WTC11 (cell line): ENCODE results near the gene TANGO6. TPM values are rescaled to one million over a fixed set of nuclear protein-coding genes. Genes with fewer than 3 reads are reported as not detected.

Experiments
- ATAC-seq: fragments of 200-7000 bp; cut with Tn5 transposase; 2 replicates; pipeline ENCODE4 v1.10.0; 2021; ENCODE audit warnings: mild to moderate bottlenecking, moderate library complexity
- CTCF ChIA-PET: fragments of 300-600 bp; sonication (Branson Sonifier 250); formaldehyde crosslinking; loops from one replicate; lab custom pipeline; 2021; ENCODE audit warnings: antibody characterized with exemption; lab: Charles Lee
- POLR2A ChIA-PET: fragments of 350-600 bp; sonication (Branson Sonifier 250); formaldehyde crosslinking; loops from one replicate; lab custom pipeline; 2021; ENCODE audit warnings: antibody characterized with exemption; lab: Charles Lee
- DNase-seq: peaks from one replicate; pipeline ENCODE4 v3.0.0; 2021; ENCODE audit warnings: low spot score
- H3K27ac Mint-ChIP-seq: 2 replicates; pipeline ENCODE4 v1.8.0; 2021; ENCODE audit warnings: mixed read lengths
- H3K27me3 Mint-ChIP-seq: 2 replicates; pipeline ENCODE4 v1.8.0; 2021; ENCODE audit warnings: low read depth, mild to moderate bottlenecking, moderate library complexity, mixed read lengths
- H3K36me3 Mint-ChIP-seq: 2 replicates; pipeline ENCODE4 v1.8.0; 2021; ENCODE audit warnings: mixed read lengths
- H3K4me1 Mint-ChIP-seq: 2 replicates; pipeline ENCODE4 v1.8.0; 2022; ENCODE audit warnings: mixed read lengths
- H3K4me3 Mint-ChIP-seq: 2 replicates; pipeline ENCODE4 v1.8.0; 2021; ENCODE audit warnings: mild to moderate bottlenecking, moderate library complexity, mixed read lengths
- H3K9me3 Mint-ChIP-seq: 2 replicates; pipeline ENCODE4 v1.8.0; 2021; ENCODE audit warnings: mixed read lengths
- AR ChIP-seq: fragments of 250-450 bp; sonication (Bioruptor Pico); IDR thresholded peaks from 2 replicates; pipeline ENCODE4 v1.9.0; 2021; ENCODE audit warnings: mild to moderate bottlenecking
- ATF1 ChIP-seq: sonication (generic); formaldehyde crosslinking; IDR thresholded peaks from 2 replicates; pipeline ENCODE4 v1.8.1; 2023; ENCODE audit warnings: mild to moderate bottlenecking, moderate library complexity, missing genetic modification reagents
- ATF2 ChIP-seq: sonication (generic); formaldehyde crosslinking; IDR thresholded peaks from 2 replicates; pipeline ENCODE4 v1.8.1; 2022; ENCODE audit warnings: low read depth, missing genetic modification reagents, borderline replicate concordance
- CBFB ChIP-seq: sonication (generic); formaldehyde crosslinking; IDR thresholded peaks from 2 replicates; pipeline ENCODE4 v1.8.1; 2022; ENCODE audit warnings: mild to moderate bottlenecking, low read depth, missing genetic modification reagents
- CDX4 ChIP-seq: fragments of 250-450 bp; sonication (Bioruptor Pico); IDR thresholded peaks from 2 replicates; pipeline ENCODE4 v1.9.0; 2021; ENCODE audit warnings: moderate library complexity, mild to moderate bottlenecking, inconsistent platforms, borderline replicate concordance
- CTCF ChIP-seq: fragments of 200-600 bp; IDR thresholded peaks from 2 replicates; pipeline ENCODE4 v1.8.0; 2022; ENCODE audit warnings: antibody characterized with exemption
- ELF4 ChIP-seq: sonication (generic); formaldehyde crosslinking; IDR thresholded peaks from 2 replicates; pipeline ENCODE4 v1.8.1; 2022; ENCODE audit warnings: low read depth, mild to moderate bottlenecking, moderate library complexity, missing genetic modification reagents
- FOXP1 ChIP-seq: sonication (generic); formaldehyde crosslinking; IDR thresholded peaks from 2 replicates; pipeline ENCODE4 v1.8.0; 2022; ENCODE audit warnings: missing genetic modification reagents, mild to moderate bottlenecking, moderate library complexity, borderline replicate concordance
- GRHL2 ChIP-seq: fragments of 250-450 bp; sonication (Bioruptor Pico); IDR thresholded peaks from 2 replicates; pipeline ENCODE4 v1.8.0; 2022; ENCODE audit warnings: mild to moderate bottlenecking, moderate library complexity; ENCODE audit not compliant: insufficient replicate concordance, severe bottlenecking
- GTF2I ChIP-seq: fragments of 250-450 bp; sonication (Bioruptor Pico); conservative IDR thresholded peaks from 2 replicates; pipeline ENCODE4 v1.4.0; 2021; ENCODE audit warnings: mild to moderate bottlenecking
- HMGA2 ChIP-seq: fragments of 250-450 bp; sonication (Bioruptor Pico); IDR thresholded peaks from 2 replicates; pipeline ENCODE4 v1.4.0; 2021; ENCODE audit warnings: mild to moderate bottlenecking, moderate library complexity
- IRF1 ChIP-seq: sonication (generic); formaldehyde crosslinking; IDR thresholded peaks from 2 replicates; pipeline ENCODE4 v1.8.0; 2023; ENCODE audit warnings: missing genetic modification reagents
- JUN ChIP-seq: sonication (generic); formaldehyde crosslinking; IDR thresholded peaks from 2 replicates; pipeline ENCODE4 v1.8.0; 2023; ENCODE audit warnings: mild to moderate bottlenecking, missing genetic modification reagents
- MYBL2 ChIP-seq: sonication (generic); formaldehyde crosslinking; IDR thresholded peaks from 2 replicates; pipeline ENCODE4 v1.8.1; 2023; ENCODE audit warnings: mild to moderate bottlenecking, moderate library complexity, missing genetic modification reagents
- NR1H2 ChIP-seq: sonication (generic); formaldehyde crosslinking; IDR thresholded peaks from 2 replicates; pipeline ENCODE4 v1.9.0; 2021; ENCODE audit warnings: mild to moderate bottlenecking, moderate library complexity, missing genetic modification reagents
- PRDM15 ChIP-seq: sonication (generic); formaldehyde crosslinking; IDR thresholded peaks from 2 replicates; pipeline ENCODE4 v1.8.0; 2022; ENCODE audit warnings: missing genetic modification reagents
- PREB ChIP-seq: sonication (generic); formaldehyde crosslinking; IDR thresholded peaks from 2 replicates; pipeline ENCODE4 v1.8.1; 2022; ENCODE audit warnings: mild to moderate bottlenecking, missing genetic modification reagents, moderate library complexity, borderline replicate concordance
- SMAD3 ChIP-seq: sonication (generic); formaldehyde crosslinking; IDR thresholded peaks from 2 replicates; pipeline ENCODE4 v1.8.0; 2022; ENCODE audit warnings: missing genetic modification reagents, mild to moderate bottlenecking, borderline replicate concordance
- SP1 ChIP-seq: sonication (generic); formaldehyde crosslinking; conservative IDR thresholded peaks from 2 replicates; pipeline ENCODE4 v1.8.1; 2022; ENCODE audit warnings: missing genetic modification reagents
- ZNF416 ChIP-seq: fragments of 250-450 bp; sonication (Bioruptor Pico); IDR thresholded peaks from 2 replicates; pipeline ENCODE4 v1.9.0; 2021; ENCODE audit warnings: mild to moderate bottlenecking, inconsistent platforms
- total RNA-seq: library from RNA; stranded (reverse); gene quantifications from 3 replicates; pipeline ENCODE4 v1.2.3, GENCODE V29; 2021

TANGO6 gene
- total RNA-seq, 1 experiment from 2014 or later = 15.6 TPM

GRCh38 chr16:68973611-68974120, 130.3 kb downstream of the TANGO6 start:
- no peak for TF ChIP-seq SMAD3 (CRISPR knock-in tag)
- TF ChIP-seq CBFB (CRISPR knock-in tag) = no peak
- TF ChIP-seq GTF2I (CRISPR knock-in tag) = no peak
- no peak for TF ChIP-seq SP1
- TF ChIP-seq GRHL2 = no peak
- TF ChIP-seq PREB (CRISPR knock-in tag) = no peak
- TF ChIP-seq MYBL2 (CRISPR knock-in tag) = no peak
- no peak for TF ChIP-seq ZNF416
- no peak for TF ChIP-seq CDX4
- no peak for TF ChIP-seq ATF1 (CRISPR knock-in tag)
- TF ChIP-seq PRDM15 (CRISPR knock-in tag) = no peak
- TF ChIP-seq ATF2 (CRISPR knock-in tag) = no peak
- no peak for TF ChIP-seq CTCF
- no peak for TF ChIP-seq IRF1 (CRISPR knock-in tag)
- no peak for TF ChIP-seq FOXP1 (CRISPR knock-in tag)
- no peak for TF ChIP-seq JUN (CRISPR knock-in tag)
- no peak for TF ChIP-seq ELF4 (CRISPR knock-in tag)
- TF ChIP-seq NR1H2 (CRISPR knock-in tag) = no peak
- TF ChIP-seq AR = no peak
- TF ChIP-seq HMGA2 = no peak
- Mint-ChIP-seq H3K27ac (peak overlapping the region; percentile 64), H3K4me1 (peaks cover 38% of the 10 kb centered on the region), H3K4me3 (no peak overlapping the region), H3K27me3 (no peaks in the 10 kb centered on the region), H3K9me3 (no peaks in the 10 kb centered on the region), H3K36me3 (peaks cover 12% of the 10 kb centered on the region; the same call in 1 of the 2 replicates)
- POLR2A ChIA-PET = interaction anchor here (0.6 kb wide), 1 partner anchor 158 kb away, joined by 4 read pairs; no protein-coding TSS in a partner anchor
- DNase-seq = no peak
- CTCF ChIA-PET = interaction anchor here (1.0 kb wide), 1 partner anchor 133 kb away, joined by 3 read pairs; no protein-coding TSS in a partner anchor
- ATAC-seq = no peak
